ENCODE data around the gene DCTN1. TPM values are rescaled to one million over a fixed set of nuclear protein-coding genes. Genes with fewer than 3 reads are reported as not detected.

Gene DCTN1
- total RNA-seq, 6 donors from 2014 or later: 106 to 260 (median 147) TPM

GRCh38 chr2:74425523-74425922 lies 45.4 kb upstream of the DCTN1 start:
- H3K36me3 ChIP-seq: peaks cover 3 to 56% (median 31%) of the 10 kb centered on the region in 4 donors
- no peak for DNase-seq
- 88 to 89% methylated on average over 5 to 7 of the region's 7 CpGs for WGBS, 2 donors

GRCh38 chr2:74424995-74425406 lies 44.9 kb upstream of the DCTN1 start:
- TF ChIP-seq CTCF (IDR thresholded peaks at IDR 0.05) (no peak), POLR2AphosphoS5 (IDR thresholded peaks at IDR 0.05) (no peak), POLR2A (IDR thresholded peaks at IDR 0.05) (no peak), EP300 (IDR thresholded peaks at IDR 0.05) (no peak)
- no peak overlapping the region for H3K4me3 ChIP-seq
- ATAC-seq (ENCODE audit: low FRiP score in 2 of 2): no peak
- H3K9me3 ChIP-seq: no peaks in the 10 kb centered on the region
- no peak for DNase-seq
- H3K27me3 ChIP-seq: no peaks in the 10 kb centered on the region
- H3K27ac ChIP-seq: no peak overlapping the region
- H3K4me1 ChIP-seq: peaks cover 6 to 15% (median 12%) of the 10 kb centered on the region in 4 donors
- WGBS, 2 donors: 71 to 85% methylated on average over 1 to 5 of the region's 5 CpGs
- H3K36me3 ChIP-seq: peaks cover 3 to 50% (median 27%) of the 10 kb centered on the region in 4 donors

More at GRCh38 chr2:74425523-74425922, 45.4 kb upstream of the DCTN1 start:
- Histone ChIP-seq H3K27ac (no peak overlapping the region), H3K27me3 (no peaks in the 10 kb centered on the region), H3K4me3 (no peak overlapping the region), H3K9me3 (no peaks in the 10 kb centered on the region), H3K4me1 (peaks cover 6 to 15% (median 12%) of the 10 kb centered on the region in 4 donors)
- no peak for TF ChIP-seq POLR2AphosphoS5 (IDR thresholded peaks at IDR 0.05)
- ATAC-seq (ENCODE audit: low FRiP score in 2 of 2): no peak

DNA sequence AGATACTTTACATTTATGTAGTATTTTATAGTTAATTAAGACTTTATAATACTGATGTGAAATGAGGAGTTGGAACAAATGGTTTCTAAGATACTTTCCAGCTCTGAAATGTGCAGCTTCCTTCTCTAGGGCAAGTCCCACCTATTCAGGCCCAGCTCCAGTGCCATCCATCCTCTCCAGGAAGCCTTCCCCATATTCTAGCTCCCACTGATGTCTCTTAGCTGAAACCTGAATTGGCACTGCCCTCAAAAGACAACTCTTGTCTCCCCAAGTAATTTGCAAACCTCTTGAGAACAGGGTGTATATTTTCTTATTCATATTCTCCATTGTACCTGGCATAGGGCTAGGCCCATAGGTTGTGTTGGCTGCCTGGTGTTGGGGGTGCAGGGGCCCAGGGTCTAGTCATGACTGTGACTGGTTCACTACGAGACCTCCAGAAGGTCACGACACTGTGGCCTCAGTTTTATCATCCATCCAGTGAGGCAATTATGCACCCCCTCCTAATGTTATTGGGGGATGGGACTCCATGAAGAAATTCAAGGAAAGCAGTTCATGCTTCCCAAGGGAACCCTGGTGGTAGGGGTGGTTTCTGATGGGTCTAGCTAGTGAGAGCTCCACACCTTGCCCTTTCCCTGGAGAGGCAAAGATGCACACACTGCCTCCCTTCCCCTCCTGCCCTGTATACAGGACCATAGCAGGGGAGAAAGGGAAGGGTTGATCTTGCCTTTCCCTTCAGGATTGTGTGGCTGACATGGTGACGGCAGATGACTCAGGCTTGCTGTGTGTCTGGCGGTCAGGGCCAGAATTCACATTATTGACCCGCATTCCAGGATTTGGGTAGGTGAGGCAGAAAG lies 44.3 kb upstream of the DCTN1 start:
- H3K27ac ChIP-seq: no peak overlapping the region
- WGBS, 2 donors: 88 to 92% methylated on average over 4 to 5 of the region's 5 CpGs
- no peaks in the 10 kb centered on the region for H3K27me3 ChIP-seq
- TF ChIP-seq CTCF (IDR thresholded peaks at IDR 0.05) (no peak), EP300 (IDR thresholded peaks at IDR 0.05) (no peak), POLR2AphosphoS5 (IDR thresholded peaks at IDR 0.05) (no peak), POLR2A (IDR thresholded peaks at IDR 0.05) (no peak)
- H3K36me3 ChIP-seq: peaks cover under 1 to 44% (median 21%) of the 10 kb centered on the region in 4 donors
- H3K4me1 ChIP-seq: peaks cover 6 to 15% (median 12%) of the 10 kb centered on the region in 4 donors
- no peaks in the 10 kb centered on the region for H3K9me3 ChIP-seq
- ATAC-seq (ENCODE audit: low FRiP score in 2 of 2) (no peak), DNase-seq (no peak)
- no peak overlapping the region for H3K4me3 ChIP-seq

DNA sequence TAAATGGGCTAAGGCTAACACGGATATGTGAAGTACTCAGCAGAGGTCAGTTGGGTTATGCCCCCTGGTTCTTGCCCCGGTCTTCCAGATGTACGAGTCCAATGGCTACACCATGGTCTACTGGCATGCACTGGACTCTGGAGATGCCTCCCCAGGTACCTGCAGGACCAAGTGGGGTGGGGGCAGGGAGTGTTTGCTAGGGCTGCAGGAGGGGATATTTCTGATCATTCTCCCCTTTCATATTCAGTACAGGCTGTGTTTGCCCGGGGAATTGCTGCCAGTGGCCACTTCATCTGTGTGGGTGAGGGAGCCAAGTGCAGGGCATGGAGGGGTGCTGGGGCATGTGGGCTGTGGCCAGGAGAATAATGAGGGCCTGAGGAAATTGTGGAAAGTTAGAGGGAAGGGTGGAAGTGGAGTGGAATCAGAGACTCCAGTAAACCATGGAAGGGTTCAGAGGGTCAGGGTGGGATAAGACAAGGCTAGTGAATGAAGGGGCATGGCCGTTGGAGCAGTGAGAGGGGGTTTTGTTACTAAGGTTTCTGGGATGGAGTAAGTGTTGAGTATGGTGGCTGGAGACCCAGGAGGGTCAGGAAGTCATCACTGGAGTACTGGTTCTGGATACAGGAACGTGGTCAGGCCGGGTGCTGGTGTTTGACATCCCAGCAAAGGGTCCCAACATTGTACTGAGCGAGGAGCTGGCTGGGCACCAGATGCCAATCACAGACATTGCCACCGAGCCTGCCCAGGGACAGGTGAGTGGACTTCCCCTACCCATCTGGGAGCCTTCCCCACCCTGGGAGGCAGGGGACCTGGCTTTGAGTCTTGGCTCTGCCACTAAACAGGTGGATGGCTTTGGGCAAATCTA lies 43.4 kb upstream of the DCTN1 start:
- Histone ChIP-seq H3K9me3 (no peaks in the 10 kb centered on the region), H3K27me3 (no peaks in the 10 kb centered on the region), H3K36me3 (peaks cover 0 to 35% (median 15%) of the 10 kb centered on the region in 4 donors), H3K4me3 (no peak overlapping the region), H3K27ac (no peak overlapping the region), H3K4me1 (peaks cover 6 to 15% (median 12%) of the 10 kb centered on the region in 4 donors)
- DNase-seq (no peak), ATAC-seq (ENCODE audit: low FRiP score in 2 of 2) (no peak)
- 81 to 84% methylated on average over 7 to 9 of the region's 9 CpGs for WGBS, 2 donors
- TF ChIP-seq EP300 (IDR thresholded peaks at IDR 0.05): no peak
- TF ChIP-seq CTCF (IDR thresholded peaks at IDR 0.05): no peak
- TF ChIP-seq POLR2A (IDR thresholded peaks at IDR 0.05): no peak
- no peak for TF ChIP-seq POLR2AphosphoS5 (IDR thresholded peaks at IDR 0.05)
